HG02943 (cell line): ENCODE data around the gene TPM2.

Experiments
- ATAC-seq: cut with Tn5 transposase; IDR thresholded peaks from one replicate; pipeline ENCODE4 v1.9.1; 2021; ENCODE audit warnings: mild to moderate bottlenecking, low read depth, moderate library complexity; ENCODE audit not compliant: unreplicated experiment

TPM2 gene

GRCh38 chr9:35697486-35697885, 7.8 kb upstream of the TPM2 start:
- no peak for ATAC-seq

GRCh38 chr9:35696520-35697215, 6.9 kb upstream of the TPM2 start:
- no peak for ATAC-seq

- no peak for ATAC-seq
Measured at GRCh38 chr9:35695943-35696401, 6.2 kb upstream of the TPM2 start.

GRCh38 chr9:35691757-35692301, 2.1 kb upstream of the TPM2 start:
- no peak for ATAC-seq

- no peak for ATAC-seq
Measured at GRCh38 chr9:35691334-35691650, 1.6 kb upstream of the TPM2 start.

- ATAC-seq = no peak
Measured at GRCh38 chr9:35690614-35691333, 1.0 kb upstream of the TPM2 start.

GRCh38 chr9:35690294-35690613, 529 bp upstream of the TPM2 start:
- no peak for ATAC-seq

GRCh38 chr9:35688558-35689541, 875 bp downstream of the TPM2 start:
- no peak for ATAC-seq

GRCh38 chr9:35687972-35688557, 1.7 kb downstream of the TPM2 start:
- ATAC-seq = no peak

- ATAC-seq = no peak
Measured at GRCh38 chr9:35687306-35687705, 2.4 kb downstream of the TPM2 start.

- no peak for ATAC-seq
Measured at GRCh38 chr9:35686222-35687203, 3.2 kb downstream of the TPM2 start.

- ATAC-seq = no peak
Measured at GRCh38 chr9:35685506-35685905, 4.2 kb downstream of the TPM2 start.

- no peak for ATAC-seq
Measured at GRCh38 chr9:35684921-35685320, 4.8 kb downstream of the TPM2 start.

GRCh38 chr9:35683323-35683722, 6.4 kb downstream of the TPM2 start:
- ATAC-seq = no peak

- ATAC-seq = no peak
Measured at GRCh38 chr9:35682520-35683315, 7.0 kb downstream of the TPM2 start.

- ATAC-seq = no peak
Measured at GRCh38 chr9:35682051-35682450, 7.7 kb downstream of the TPM2 start.

- no peak for ATAC-seq
Measured at GRCh38 chr9:35681341-35682002, 8.3 kb downstream of the TPM2 start.
